HepG2 (cell line): ENCODE data around the gene KCNT2. TPM values are rescaled to one million over a fixed set of nuclear protein-coding genes. Genes with fewer than 3 reads are reported as not detected.

Experiments
- FOXA3 ChIP-seq: IDR thresholded peaks from 2 replicates; pipeline ENCODE4 v1.6.1; 2016; ENCODE audit warnings: missing genetic modification reagents, missing compliant biosample characterization
- PRMT3 ChIP-seq: sonication (generic); formaldehyde crosslinking; IDR thresholded peaks from 2 replicates; pipeline ENCODE4 v1.8.1; 2022; ENCODE audit warnings: low read depth, mild to moderate bottlenecking, moderate library complexity, missing genetic modification reagents, borderline replicate concordance
- SMAD1 ChIP-seq: sonication (generic); formaldehyde crosslinking; IDR thresholded peaks from 2 replicates; pipeline ENCODE4 v1.4.0; 2020; ENCODE audit warnings: missing genetic modification reagents, low read depth, mild to moderate bottlenecking, borderline replicate concordance
- TARDBP ChIP-seq: sonication (generic); formaldehyde crosslinking; IDR thresholded peaks from 2 replicates; pipeline ENCODE4 v1.8.0; 2022; ENCODE audit warnings: mild to moderate bottlenecking, missing genetic modification reagents
- YEATS4 ChIP-seq: sonication (generic); formaldehyde crosslinking; IDR thresholded peaks from 2 replicates; pipeline ENCODE4 v1.4.0; 2020; ENCODE audit warnings: missing genetic modification reagents, borderline replicate concordance
- ZNF749 ChIP-seq: sonication (generic); formaldehyde crosslinking; IDR thresholded peaks from 2 replicates; pipeline ENCODE4 v1.8.0; 2022; ENCODE audit warnings: mild to moderate bottlenecking, missing genetic modification reagents, moderate library complexity, borderline replicate concordance
- polyA plus RNA-seq, 8 experiments: library from polyadenylated mRNA; depleted of rRNA in 3 of 8; stranded (reverse) in 7 of 8; unstranded in 1 of 8; fragments of >200 nt; fragmentation: Illumina TruSeq in 4 of 8; extraction: Trizol in 4 of 8; gene quantifications; 2 replicates each; pipeline versions ENCODE4 v1.2.1 to v1.2.3, GENCODE V29; 2011 to 2016; ENCODE audit warnings: low read depth in 4 of 8, missing spikeins in 1 of 8, mixed read lengths in 1 of 8; ENCODE audit not compliant: insufficient read depth in 1 of 8
- total RNA-seq, 5 experiments: library from RNA; depleted of rRNA; stranded (reverse); fragments of >200 nt; fragmentation: Illumina TruSeq; extraction: Trizol; gene quantifications; 2 replicates each; pipeline ENCODE4 v1.2.3, GENCODE V29; 2016; ENCODE audit warnings: low read depth in 1 of 5
- TF ChIP-seq, protein P1 (sequence below): IDR thresholded peaks from 2 replicates; pipeline ENCODE4 v1.6.1; 2012; ENCODE audit warnings: low read depth, low read length, improper control_type of control experiment
- TF ChIP-seq, protein P2 (sequence below): IDR thresholded peaks from 2 replicates; pipeline ENCODE4 v1.6.1; 2016; ENCODE audit warnings: low read depth, missing genetic modification reagents, missing compliant biosample characterization
- TF ChIP-seq, protein P3 (sequence below): IDR thresholded peaks from 2 replicates; pipeline ENCODE4 v1.6.1; 2016
- TF ChIP-seq, protein P4 (sequence below): IDR thresholded peaks from 2 replicates; pipeline ENCODE4 v1.6.1; 2016; ENCODE audit warnings: control low read depth
- TF ChIP-seq, protein P5 (sequence below): sonication (generic); formaldehyde crosslinking; IDR thresholded peaks from 2 replicates; pipeline ENCODE4 v1.4.0; 2020; ENCODE audit warnings: missing genetic modification reagents, borderline replicate concordance
- TF ChIP-seq, protein P6 (sequence below): sonication (generic); formaldehyde crosslinking; IDR thresholded peaks from 2 replicates; pipeline ENCODE4 v1.4.0; 2020; ENCODE audit warnings: mild to moderate bottlenecking, missing genetic modification reagents
- TF ChIP-seq, protein P7 (sequence below): IDR thresholded peaks from 2 replicates; pipeline ENCODE4 v1.6.1; 2016; ENCODE audit warnings: low read depth

The KCNT2 gene
- total and polyA plus RNA-seq, 2 of the 13 experiments (the other 11 are each of a cell fraction or from before 2014, with no cell fraction given), result not detected

DNA sequence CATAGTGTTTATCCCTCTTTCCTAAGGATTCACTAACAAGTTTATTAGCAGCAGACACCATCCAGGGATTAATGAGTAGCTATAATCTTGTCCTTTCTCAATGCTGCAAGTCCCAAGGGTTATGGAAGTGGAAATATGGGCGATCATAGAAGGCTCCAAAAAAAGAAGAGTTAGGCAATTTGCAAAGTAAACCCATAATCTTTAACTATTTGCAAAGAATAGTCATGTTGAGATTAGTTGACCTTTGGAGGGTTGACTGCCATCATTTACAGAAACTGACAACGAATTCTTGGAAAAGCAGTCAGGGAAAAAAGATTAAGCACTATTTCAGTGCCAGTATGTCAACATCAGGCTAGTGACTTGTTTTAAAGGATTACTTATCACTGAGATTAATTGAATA lies 169.9 kb downstream of the KCNT2 start (continued):
- TF ChIP-seq, protein P1, sequence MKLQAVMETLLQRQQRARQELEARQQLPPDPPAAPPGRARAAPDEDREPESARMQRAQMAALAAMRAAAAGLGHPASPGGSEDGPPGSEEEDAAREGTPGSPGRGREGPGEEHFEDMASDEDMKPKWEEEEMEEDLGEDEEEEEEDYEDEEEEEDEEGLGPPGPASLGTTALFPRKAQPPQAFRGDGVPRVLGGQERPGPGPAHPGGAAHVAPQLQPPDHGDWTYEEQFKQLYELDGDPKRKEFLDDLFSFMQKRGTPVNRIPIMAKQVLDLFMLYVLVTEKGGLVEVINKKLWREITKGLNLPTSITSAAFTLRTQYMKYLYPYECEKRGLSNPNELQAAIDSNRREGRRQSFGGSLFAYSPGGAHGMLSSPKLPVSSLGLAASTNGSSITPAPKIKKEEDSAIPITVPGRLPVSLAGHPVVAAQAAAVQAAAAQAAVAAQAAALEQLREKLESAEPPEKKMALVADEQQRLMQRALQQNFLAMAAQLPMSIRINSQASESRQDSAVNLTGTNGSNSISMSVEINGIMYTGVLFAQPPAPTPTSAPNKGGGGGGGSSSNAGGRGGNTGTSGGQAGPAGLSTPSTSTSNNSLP, result peak; percentile 72
- TF ChIP-seq FOXA3 (CRISPR knock-in tag), result peak; percentile 93
- TF ChIP-seq, protein P2, sequence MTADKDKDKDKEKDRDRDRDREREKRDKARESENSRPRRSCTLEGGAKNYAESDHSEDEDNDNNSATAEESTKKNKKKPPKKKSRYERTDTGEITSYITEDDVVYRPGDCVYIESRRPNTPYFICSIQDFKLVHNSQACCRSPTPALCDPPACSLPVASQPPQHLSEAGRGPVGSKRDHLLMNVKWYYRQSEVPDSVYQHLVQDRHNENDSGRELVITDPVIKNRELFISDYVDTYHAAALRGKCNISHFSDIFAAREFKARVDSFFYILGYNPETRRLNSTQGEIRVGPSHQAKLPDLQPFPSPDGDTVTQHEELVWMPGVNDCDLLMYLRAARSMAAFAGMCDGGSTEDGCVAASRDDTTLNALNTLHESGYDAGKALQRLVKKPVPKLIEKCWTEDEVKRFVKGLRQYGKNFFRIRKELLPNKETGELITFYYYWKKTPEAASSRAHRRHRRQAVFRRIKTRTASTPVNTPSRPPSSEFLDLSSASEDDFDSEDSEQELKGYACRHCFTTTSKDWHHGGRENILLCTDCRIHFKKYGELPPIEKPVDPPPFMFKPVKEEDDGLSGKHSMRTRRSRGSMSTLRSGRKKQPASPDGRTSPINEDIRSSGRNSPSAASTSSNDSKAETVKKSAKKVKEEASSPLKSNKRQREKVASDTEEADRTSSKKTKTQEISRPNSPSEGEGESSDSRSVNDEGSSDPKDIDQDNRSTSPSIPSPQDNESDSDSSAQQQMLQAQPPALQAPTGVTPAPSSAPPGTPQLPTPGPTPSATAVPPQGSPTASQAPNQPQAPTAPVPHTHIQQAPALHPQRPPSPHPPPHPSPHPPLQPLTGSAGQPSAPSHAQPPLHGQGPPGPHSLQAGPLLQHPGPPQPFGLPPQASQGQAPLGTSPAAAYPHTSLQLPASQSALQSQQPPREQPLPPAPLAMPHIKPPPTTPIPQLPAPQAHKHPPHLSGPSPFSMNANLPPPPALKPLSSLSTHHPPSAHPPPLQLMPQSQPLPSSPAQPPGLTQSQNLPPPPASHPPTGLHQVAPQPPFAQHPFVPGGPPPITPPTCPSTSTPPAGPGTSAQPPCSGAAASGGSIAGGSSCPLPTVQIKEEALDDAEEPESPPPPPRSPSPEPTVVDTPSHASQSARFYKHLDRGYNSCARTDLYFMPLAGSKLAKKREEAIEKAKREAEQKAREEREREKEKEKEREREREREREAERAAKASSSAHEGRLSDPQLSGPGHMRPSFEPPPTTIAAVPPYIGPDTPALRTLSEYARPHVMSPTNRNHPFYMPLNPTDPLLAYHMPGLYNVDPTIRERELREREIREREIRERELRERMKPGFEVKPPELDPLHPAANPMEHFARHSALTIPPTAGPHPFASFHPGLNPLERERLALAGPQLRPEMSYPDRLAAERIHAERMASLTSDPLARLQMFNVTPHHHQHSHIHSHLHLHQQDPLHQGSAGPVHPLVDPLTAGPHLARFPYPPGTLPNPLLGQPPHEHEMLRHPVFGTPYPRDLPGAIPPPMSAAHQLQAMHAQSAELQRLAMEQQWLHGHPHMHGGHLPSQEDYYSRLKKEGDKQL (CRISPR knock-in tag), result peak; percentile 85
- TF ChIP-seq, protein P3, sequence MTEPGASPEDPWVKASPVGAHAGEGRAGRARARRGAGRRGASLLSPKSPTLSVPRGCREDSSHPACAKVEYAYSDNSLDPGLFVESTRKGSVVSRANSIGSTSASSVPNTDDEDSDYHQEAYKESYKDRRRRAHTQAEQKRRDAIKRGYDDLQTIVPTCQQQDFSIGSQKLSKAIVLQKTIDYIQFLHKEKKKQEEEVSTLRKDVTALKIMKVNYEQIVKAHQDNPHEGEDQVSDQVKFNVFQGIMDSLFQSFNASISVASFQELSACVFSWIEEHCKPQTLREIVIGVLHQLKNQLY (CRISPR knock-in tag), result 0 out of 2 replicates have a peak, but pooled peaks have one; percentile 29
- TF ChIP-seq, protein P4, sequence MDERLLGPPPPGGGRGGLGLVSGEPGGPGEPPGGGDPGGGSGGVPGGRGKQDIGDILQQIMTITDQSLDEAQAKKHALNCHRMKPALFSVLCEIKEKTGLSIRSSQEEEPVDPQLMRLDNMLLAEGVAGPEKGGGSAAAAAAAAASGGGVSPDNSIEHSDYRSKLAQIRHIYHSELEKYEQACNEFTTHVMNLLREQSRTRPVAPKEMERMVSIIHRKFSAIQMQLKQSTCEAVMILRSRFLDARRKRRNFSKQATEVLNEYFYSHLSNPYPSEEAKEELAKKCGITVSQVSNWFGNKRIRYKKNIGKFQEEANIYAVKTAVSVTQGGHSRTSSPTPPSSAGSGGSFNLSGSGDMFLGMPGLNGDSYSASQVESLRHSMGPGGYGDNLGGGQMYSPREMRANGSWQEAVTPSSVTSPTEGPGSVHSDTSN (CRISPR knock-in tag), result peak; percentile 24; the same call in 1 of the 2 replicates
- TF ChIP-seq YEATS4, result no peak
- TF ChIP-seq TARDBP (CRISPR knock-in tag), result peak; percentile 48; the same call in 1 of the 2 replicates
- TF ChIP-seq, protein P5, sequence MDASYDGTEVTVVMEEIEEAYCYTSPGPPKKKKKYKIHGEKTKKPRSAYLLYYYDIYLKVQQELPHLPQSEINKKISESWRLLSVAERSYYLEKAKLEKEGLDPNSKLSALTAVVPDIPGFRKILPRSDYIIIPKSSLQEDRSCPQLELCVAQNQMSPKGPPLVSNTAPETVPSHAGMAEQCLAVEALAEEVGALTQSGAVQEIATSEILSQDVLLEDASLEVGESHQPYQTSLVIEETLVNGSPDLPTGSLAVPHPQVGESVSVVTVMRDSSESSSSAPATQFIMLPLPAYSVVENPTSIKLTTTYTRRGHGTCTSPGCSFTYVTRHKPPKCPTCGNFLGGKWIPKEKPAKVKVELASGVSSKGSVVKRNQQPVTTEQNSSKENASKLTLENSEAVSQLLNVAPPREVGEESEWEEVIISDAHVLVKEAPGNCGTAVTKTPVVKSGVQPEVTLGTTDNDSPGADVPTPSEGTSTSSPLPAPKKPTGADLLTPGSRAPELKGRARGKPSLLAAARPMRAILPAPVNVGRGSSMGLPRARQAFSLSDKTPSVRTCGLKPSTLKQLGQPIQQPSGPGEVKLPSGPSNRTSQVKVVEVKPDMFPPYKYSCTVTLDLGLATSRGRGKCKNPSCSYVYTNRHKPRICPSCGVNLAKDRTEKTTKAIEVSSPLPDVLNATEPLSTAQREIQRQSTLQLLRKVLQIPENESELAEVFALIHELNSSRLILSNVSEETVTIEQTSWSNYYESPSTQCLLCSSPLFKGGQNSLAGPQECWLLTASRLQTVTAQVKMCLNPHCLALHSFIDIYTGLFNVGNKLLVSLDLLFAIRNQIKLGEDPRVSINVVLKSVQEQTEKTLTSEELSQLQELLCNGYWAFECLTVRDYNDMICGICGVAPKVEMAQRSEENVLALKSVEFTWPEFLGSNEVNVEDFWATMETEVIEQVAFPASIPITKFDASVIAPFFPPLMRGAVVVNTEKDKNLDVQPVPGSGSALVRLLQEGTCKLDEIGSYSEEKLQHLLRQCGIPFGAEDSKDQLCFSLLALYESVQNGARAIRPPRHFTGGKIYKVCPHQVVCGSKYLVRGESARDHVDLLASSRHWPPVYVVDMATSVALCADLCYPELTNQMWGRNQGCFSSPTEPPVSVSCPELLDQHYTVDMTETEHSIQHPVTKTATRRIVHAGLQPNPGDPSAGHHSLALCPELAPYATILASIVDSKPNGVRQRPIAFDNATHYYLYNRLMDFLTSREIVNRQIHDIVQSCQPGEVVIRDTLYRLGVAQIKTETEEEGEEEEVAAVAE (CRISPR knock-in tag), result 0 out of 2 replicates have a peak, but pooled peaks have one; percentile 52
- no peak for TF ChIP-seq SMAD1
- TF ChIP-seq ZNF749, result no peak
- TF ChIP-seq, protein P6, sequence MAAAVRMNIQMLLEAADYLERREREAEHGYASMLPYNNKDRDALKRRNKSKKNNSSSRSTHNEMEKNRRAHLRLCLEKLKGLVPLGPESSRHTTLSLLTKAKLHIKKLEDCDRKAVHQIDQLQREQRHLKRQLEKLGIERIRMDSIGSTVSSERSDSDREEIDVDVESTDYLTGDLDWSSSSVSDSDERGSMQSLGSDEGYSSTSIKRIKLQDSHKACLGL (CRISPR knock-in tag), result no peak
- TF ChIP-seq, protein P7, sequence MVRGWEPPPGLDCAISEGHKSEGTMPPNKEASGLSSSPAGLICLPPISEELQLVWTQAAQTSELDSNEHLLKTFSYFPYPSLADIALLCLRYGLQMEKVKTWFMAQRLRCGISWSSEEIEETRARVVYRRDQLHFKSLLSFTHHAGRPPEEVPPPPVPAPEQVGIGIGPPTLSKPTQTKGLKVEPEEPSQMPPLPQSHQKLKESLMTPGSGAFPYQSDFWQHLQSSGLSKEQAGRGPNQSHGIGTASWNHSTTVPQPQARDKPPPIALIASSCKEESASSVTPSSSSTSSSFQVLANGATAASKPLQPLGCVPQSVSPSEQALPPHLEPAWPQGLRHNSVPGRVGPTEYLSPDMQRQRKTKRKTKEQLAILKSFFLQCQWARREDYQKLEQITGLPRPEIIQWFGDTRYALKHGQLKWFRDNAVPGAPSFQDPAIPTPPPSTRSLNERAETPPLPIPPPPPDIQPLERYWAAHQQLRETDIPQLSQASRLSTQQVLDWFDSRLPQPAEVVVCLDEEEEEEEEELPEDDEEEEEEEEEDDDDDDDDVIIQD (CRISPR knock-in tag), result peak; percentile 99
- TF ChIP-seq PRMT3 (CRISPR knock-in tag), result no peak
